IPS-18c (cell line): ENCODE results near the gene CLSTN2.

Experiments used
- H3K4me3 ChIP-seq: 2 replicates; pipeline ENCODE4 v1.7.0; 2013; ENCODE audit warnings: low read depth, mild to moderate bottlenecking, low read length, moderate library complexity; ENCODE audit not compliant: insufficient read depth
- H3K9me3 ChIP-seq: one replicate; pipeline ENCODE4 v1.6.1; 2013; ENCODE audit warnings: mild to moderate bottlenecking, low read length, moderate library complexity; ENCODE audit not compliant: control insufficient read depth, insufficient read depth

CLSTN2 gene

DNA sequence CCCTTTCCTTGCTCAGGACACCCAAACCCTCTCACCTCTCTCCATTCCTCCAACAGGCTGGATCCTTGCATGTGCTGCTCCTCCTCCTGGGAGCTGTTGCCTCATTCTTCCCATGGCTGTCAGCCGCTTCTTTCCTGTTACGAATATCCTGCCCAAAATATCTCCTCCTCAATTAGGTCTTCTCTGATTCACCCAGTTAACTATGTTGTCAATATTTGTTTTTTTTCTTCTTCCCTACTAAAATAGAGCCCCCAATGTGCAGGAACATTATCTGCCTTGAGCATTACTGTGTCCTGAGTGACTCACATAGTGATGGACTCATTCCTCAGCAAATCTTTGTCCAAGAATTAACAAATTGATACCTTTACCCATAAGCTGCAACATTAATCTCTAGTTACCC is 357.2 kb downstream of the CLSTN2 start:
- no peaks in the 10 kb centered on the region for H3K9me3 ChIP-seq
- H3K4me3 ChIP-seq, result no peak overlapping the region

- H3K9me3 ChIP-seq, result no peaks in the 10 kb centered on the region
Observed at GRCh38 chr3:140292684-140293083, 357.7 kb downstream of the CLSTN2 start.

GRCh38 chr3:140294058-140294457 is 359.1 kb downstream of the CLSTN2 start:
- Histone ChIP-seq H3K4me3 (no peak overlapping the region), H3K9me3 (no peaks in the 10 kb centered on the region)

More at GRCh38 chr3:140292684-140293083, 357.7 kb downstream of the CLSTN2 start:
- H3K4me3 ChIP-seq, result no peak overlapping the region

GRCh38 chr3:140296796-140297352 is 361.9 kb downstream of the CLSTN2 start:
- no peak overlapping the region for H3K4me3 ChIP-seq
- no peaks in the 10 kb centered on the region for H3K9me3 ChIP-seq

GRCh38 chr3:140298043-140298442 is 363.1 kb downstream of the CLSTN2 start:
- Histone ChIP-seq H3K4me3 (no peak overlapping the region), H3K9me3 (no peaks in the 10 kb centered on the region)

GRCh38 chr3:140298569-140299070 is 363.6 kb downstream of the CLSTN2 start:
- Histone ChIP-seq H3K9me3 (no peaks in the 10 kb centered on the region), H3K4me3 (no peak overlapping the region)

DNA sequence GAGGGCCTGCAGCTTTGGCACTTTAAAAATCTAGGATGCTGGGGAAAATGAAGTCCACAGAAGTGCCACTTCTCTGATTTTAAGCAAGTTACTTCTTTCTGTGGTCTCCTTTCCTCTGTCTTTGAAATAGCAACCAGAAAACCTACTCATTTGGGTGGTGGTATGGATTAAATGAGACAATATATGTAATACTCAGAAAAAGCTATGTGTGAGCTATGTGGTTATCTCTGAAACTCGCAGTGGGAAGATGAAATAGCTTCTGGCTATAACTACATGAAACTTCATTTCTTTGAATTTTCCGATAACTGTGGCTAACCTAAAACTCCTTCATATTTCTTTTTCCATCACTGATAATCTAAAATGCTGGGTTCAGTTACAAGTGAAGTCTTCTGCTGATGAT is 368.9 kb downstream of the CLSTN2 start:
- Histone ChIP-seq H3K9me3 (no peaks in the 10 kb centered on the region), H3K4me3 (no peak overlapping the region)

- no peaks in the 10 kb centered on the region for H3K9me3 ChIP-seq
- no peak overlapping the region for H3K4me3 ChIP-seq
Observed at GRCh38 chr3:140308535-140308934, 373.6 kb downstream of the CLSTN2 start.

GRCh38 chr3:140311428-140311827 is 376.4 kb downstream of the CLSTN2 start:
- H3K4me3 ChIP-seq, result no peak overlapping the region
- no peaks in the 10 kb centered on the region for H3K9me3 ChIP-seq

GRCh38 chr3:140315955-140316354 is 381.0 kb downstream of the CLSTN2 start:
- Histone ChIP-seq H3K4me3 (no peak overlapping the region), H3K9me3 (no peaks in the 10 kb centered on the region)

DNA sequence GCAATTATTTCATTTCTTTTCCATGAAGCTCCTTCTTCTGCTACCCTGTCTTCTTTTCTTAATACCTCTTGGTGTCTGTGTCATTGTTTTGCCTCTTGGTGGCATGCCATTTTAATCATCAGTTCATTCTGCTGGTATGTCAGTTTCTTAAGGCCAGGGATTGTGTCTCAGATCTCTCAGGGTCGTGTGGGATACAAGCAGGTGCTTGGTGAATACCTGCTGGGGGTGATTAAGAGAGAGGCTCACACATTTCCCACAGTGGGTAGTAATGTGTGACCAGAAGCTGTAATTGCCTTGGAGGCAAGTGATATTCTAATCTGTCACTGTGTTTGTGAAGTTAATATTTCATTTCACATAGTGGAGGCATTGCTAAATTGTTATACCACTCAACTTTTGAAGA is 381.5 kb downstream of the CLSTN2 start:
- Histone ChIP-seq H3K9me3 (no peaks in the 10 kb centered on the region), H3K4me3 (no peak overlapping the region)

DNA sequence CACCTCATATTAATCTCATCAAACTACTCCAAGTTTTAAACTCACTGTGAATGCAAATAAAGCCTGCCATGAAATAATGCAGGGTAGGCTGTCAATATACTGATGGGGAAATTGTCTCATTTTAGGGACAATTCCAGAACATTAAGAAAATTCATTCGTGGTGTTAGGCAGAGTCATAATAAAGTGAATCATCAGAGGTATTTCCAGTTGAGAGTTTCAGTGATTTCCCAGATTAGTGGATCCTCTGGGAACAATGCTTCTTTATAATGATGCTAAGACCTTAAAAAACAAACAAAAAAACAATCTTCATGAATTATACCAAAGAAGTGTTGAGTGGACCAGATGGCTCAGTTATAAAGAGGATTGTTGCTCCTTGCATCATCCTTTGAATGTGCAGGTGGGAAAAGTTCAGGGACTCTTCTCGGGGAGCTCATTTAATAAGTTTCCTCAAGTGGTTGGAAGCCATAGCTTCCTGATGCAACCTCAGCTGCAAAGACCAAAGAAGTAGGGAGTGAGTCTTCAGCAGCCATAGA is 381.9 kb downstream of the CLSTN2 start:
- Histone ChIP-seq H3K4me3 (no peak overlapping the region), H3K9me3 (no peaks in the 10 kb centered on the region)

- Histone ChIP-seq H3K9me3 (no peaks in the 10 kb centered on the region), H3K4me3 (no peak overlapping the region)
Observed at GRCh38 chr3:140319739-140320138, 384.8 kb downstream of the CLSTN2 start.

GRCh38 chr3:140323561-140323960 is 388.6 kb downstream of the CLSTN2 start:
- H3K9me3 ChIP-seq, result no peaks in the 10 kb centered on the region
- no peak overlapping the region for H3K4me3 ChIP-seq

GRCh38 chr3:140332131-140332530 is 397.1 kb downstream of the CLSTN2 start:
- Histone ChIP-seq H3K9me3 (peaks cover 4% of the 10 kb centered on the region), H3K4me3 (no peak overlapping the region)

- peaks cover 4% of the 10 kb centered on the region for H3K9me3 ChIP-seq
- H3K4me3 ChIP-seq, result no peak overlapping the region
Observed at GRCh38 chr3:140334132-140334929, 399.3 kb downstream of the CLSTN2 start.

GRCh38 chr3:140336465-140336864 is 401.5 kb downstream of the CLSTN2 start:
- Histone ChIP-seq H3K9me3 (peaks cover 4% of the 10 kb centered on the region), H3K4me3 (no peak overlapping the region)

GRCh38 chr3:140338916-140339315 is 403.9 kb downstream of the CLSTN2 start:
- Histone ChIP-seq H3K4me3 (no peak overlapping the region), H3K9me3 (peaks cover 4% of the 10 kb centered on the region)
